DMS53 (cell line): Measurements from ENCODE around the gene KLHL13.
"Not testable (repeated sequence)": the region's sequence is repeated elsewhere in the genome, so short reads cannot be mapped to it uniquely, and the experiment has no call there.

ENCODE experiments used
- DNase-seq: peaks from one replicate; lab custom pipeline; 2025; lab: John Stamatoyannopoulos, UW

The KLHL13 gene

GRCh38 chrX:117990438-117990837 lies 126.2 kb downstream of the KLHL13 start:
- DNase-seq = peak; percentile 13

DNA sequence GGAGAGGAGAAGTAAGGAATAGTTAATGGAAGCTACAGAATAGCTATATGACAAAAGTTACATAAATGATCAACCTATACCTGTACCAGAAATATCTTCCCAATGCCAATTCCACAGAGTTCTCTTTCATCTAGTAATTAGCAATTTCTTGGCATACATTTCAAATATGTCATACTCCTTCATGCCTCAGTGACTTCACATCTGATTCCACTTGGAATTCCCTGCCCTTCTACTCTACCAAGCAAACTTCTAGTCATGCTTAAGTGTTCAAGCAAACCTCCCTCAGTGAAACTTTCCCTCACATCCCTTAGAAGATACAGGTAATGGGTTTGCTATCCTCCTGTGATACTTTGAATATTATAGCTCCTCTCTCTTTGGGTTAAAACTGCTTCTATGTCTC lies 127.1 kb downstream of the KLHL13 start:
- no peak for DNase-seq

- DNase-seq = peak; percentile 8
Observed at GRCh38 chrX:117987373-117987772, 129.2 kb downstream of the KLHL13 start.

DNA sequence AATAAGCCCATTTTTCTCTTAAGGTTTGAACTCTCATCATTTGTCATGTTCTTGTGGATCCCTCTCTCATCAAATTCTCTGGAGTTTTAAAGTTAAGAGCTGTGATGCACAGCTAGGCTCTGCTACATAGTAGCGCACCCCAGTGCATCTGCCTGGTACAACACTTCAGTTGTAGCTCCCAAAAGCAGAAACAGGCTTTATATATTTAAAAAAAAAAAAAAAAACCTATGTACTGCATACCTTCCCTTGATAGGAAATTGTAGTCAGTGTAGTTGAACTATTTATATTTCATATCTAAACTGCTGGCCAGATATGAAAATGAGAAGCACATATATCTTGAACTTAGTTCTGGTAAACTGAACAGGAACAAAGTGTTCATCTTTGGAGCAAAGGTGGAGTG lies 131.4 kb downstream of the KLHL13 start:
- DNase-seq = peak; percentile 61

DNA sequence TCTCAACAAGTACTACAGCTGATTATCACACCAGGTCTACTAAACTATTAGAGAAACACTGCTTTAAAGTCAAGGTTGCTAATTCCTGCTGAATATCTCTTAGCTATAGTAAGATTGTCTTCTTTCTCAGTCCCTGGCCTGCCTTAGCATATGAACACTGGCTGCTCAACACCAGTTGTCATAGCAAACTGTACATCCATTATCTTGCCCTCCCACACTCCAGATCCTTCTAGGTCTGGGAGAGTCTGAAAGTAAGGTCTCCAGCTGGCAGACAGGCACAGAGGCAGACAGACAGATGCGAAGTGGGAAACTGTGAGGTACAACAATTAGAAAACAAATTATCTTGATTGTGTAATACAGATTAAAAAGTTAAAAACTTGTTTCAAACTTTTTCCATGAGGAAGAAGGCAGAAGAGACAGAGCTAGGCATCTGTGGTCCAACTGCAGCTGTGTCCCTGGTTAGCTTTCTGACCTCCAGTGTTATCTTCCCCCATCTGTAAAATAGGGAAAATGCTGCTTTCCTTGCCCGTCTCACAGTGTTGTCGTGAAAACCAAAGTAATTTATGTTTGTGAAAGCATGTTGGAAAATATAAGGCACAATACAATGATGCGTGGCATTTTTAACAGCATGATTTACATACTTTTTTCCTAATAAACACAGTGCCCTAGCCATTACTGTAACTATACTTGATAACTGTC lies 133.8 kb downstream of the KLHL13 start:
- DNase-seq = no peak

- no peak for DNase-seq
Observed at GRCh38 chrX:117978402-117978801, 138.2 kb downstream of the KLHL13 start.

- no peak for DNase-seq
Observed at GRCh38 chrX:117977526-117977925, 139.1 kb downstream of the KLHL13 start.

DNA sequence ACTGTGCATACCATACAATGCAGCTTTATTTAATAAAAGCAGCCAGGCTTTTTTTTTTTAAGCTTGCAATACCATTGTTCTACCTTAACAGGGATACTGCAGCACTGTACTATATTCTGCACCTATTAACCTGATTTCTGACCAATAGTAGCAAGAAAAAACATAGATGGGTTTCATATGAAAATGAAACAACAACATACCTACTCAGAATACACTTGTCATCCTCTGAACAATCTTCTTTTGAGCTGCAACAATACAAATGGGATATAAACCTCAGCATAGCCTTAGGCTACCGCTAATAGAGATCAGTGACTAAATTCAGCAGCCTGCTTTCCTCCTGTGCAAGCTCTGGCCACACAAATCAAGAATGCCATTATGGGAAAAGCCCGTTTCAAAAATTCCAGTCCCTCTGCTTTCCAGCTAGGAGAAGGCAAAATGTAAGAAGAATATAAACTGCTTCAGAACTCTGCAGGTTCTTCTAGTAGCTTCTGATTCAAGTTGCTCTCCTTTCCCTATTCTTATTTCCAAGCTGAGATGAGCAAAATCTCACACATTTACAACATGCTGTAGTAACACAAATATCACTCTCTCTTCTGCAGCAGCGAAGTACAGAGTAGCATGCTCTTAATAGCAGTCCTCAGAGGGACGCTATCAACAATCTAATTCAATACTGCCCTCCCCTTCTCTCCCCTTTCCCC lies 143.4 kb downstream of the KLHL13 start:
- no peak for DNase-seq

- DNase-seq = peak; percentile 5
Observed at GRCh38 chrX:117972711-117973109, 143.9 kb downstream of the KLHL13 start.

DNA sequence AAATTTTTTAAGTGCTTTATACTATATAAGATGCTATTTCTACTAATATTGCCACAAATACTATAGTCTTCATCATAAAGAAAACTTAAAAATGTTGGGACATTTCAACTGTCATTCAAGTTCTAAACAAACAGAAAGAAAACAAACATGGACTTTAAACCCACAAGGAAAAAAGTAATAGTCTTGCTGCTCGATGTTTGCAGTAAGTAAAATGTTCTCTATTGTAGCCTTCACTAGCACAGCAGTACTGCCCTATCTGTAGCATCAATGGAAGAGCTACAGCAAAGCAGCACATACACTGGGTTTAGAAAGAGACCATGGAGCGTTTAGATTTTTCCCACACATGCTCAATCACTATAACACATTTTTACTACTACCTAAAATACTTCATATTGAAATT lies 146.8 kb downstream of the KLHL13 start:
- DNase-seq = peak; percentile 27

DNA sequence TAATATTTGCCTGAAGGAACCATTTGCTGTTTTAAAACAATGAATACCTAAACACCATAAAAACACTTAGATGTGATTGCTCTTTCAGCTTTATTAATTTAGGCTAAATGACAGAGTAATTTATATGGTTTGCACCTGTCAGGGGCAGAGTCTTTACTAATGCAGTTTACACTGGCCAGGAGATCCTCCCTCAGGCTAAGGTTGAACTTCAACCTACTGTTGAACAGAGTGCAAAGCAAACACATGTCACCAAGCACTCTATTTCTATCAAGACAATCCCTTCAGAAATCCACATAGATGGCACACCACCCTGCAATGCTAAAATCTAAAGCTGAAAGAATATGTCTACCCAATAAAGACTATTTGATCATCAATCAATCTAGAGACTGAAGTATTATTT lies 147.3 kb downstream of the KLHL13 start:
- DNase-seq = peak; percentile 53

- DNase-seq = no peak
Observed at GRCh38 chrX:117959045-117959444, 157.6 kb downstream of the KLHL13 start.

DNA sequence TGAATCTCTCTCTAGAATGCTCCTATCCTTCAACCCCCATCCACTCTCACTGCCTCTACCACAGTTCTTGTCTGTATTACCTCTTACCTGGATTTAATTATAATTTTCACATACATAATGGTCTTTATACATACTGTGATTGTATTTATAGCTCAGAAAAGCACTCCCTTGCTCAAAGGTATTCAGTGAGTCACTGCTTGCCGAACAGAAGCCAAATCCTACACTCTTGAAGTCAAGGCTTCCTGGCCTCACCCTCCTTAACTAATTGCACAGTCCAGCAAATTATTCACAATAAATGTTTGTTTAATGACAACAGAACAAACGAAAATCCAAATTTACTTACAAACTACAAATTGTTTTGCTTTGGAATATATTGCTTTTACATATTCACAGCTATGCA lies 159.5 kb downstream of the KLHL13 start:
- no peak for DNase-seq

DNA sequence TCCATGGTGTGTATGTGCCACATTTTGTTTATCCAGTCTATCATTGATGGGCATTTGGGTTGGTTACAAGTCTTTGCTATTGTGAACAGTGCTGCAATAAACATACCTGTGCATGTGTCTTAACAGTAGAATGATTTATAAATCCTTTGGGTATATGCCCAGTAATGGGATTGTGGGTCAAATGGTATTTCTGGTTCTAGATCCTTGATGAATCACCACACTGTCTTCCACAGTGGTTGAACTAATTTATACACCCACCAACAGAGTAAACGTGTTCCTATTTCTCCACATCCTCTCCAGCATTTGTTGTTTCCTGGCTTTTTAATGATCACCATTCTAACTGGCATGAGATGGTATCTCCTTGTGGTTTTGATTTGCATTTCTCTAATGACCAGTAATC lies 177.3 kb downstream of the KLHL13 start:
- DNase-seq = not testable (repeated sequence)

DNA sequence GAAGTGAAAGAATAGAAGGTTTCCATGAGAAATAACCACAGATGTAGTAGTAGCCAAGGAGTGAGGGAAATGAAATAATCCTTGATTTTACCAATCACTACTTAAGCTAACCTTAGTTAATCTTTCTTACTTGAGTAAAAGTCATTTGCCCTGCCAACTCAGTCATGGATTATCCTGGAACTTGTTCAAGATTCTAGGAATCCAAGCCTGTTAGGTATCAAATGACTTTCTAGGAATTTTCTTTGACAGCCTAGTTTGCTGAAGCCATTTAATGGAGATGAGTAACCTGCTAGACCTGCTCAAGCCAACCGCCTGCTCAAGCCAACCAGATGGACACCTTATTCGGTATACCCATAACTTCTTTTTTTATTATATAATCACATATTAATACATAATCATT lies 180.5 kb downstream of the KLHL13 start:
- DNase-seq = no peak

DNA sequence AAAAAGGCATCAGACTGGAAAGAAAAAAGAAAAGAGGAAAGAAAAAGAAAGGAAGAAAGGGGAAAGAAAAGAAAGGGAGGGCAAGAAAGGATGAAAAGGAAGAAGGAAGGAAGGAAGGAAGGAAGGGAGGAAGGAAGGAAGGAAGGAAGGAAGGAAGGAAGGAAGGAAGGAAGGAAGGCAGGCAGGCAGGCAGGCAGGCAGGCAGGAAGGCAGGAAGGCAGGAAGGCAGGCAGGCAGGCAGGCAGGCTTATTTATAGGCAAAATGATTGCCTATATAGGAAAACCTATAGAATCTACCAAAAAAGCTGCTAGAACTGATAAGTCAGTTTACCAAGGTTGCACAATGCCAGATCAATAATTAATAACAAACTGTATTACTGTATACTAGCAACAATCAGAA lies 186.5 kb downstream of the KLHL13 start:
- DNase-seq = not testable (repeated sequence)

DNA sequence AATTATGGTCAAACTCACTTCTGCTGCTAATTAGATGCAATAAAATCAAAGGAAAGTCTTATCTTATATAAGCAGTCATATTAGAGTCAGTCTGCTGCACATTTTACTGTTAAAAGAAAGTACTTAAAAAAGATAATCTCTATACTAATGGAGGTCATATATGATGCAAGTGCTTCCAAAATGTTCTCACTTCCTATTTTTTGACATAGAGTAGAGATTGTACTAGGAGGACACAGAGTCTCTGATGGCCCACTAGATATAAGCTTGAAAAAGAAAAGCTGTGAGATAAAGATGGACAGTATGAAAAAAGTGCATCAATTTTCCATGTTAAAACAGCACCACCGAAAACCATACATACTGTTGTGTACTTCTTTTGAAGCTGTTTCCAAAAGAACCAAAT lies 196.9 kb downstream of the KLHL13 start:
- DNase-seq = no peak

DNA sequence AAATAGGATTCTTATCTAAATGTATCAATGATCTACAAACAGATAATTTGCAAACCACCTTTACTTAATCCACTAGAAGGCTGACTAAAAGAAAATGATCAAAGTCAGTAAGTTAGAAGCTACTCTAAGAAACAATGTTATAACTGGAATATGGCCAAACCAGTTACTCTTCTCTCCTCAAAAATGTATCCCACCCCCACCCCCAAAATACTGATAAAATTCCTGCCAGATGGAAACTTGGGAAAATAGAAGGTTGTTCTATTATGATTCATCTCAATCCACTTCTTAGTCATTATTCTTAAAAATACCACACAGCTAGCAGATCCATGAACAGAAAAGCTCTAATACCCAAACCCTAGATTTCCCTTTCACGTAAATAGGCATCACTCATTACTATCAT lies 206.4 kb downstream of the KLHL13 start:
- no peak for DNase-seq

DNA sequence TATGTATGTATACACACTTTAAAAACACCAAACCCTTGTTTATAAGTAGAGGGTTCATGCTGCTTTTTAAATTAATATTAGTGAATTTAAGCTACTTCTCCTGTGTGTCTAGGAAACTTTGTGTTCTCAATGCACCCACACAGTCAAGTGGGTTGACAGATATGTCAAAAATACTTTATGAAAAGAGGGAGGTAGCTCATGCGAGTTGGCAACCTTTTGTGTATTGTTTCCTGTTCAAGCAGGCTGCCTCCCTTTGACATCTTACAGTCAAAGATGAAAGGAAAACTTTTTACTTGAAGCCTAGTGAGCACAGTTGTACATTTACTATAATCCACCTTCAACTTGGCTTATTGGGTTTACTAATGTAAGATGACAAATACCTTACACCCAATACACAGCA lies 218.4 kb downstream of the KLHL13 start:
- no peak for DNase-seq

DNA sequence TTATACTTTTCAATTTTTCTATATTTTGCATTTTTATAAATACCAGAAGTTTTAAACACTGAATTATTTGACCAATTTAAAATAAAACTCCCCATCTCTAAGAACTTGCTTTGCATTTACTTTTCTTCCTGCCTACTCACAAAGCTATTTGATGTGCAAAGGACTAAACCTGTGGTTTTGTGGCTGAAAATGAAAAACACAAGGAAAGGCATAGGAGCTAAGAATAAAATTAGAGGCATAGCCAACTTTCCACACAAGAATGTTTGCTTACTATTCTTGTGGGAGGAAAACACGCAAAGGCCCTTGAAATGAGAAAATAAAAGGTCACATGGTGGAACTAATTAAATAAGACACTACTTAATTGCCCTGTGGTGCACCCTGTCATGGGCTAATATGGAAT lies 221.2 kb downstream of the KLHL13 start:
- DNase-seq = no peak

- DNase-seq = no peak
Observed at GRCh38 chrX:117892469-117892868, 224.1 kb downstream of the KLHL13 start.

- DNase-seq = no peak
Observed at GRCh38 chrX:117871796-117872195, 244.8 kb downstream of the KLHL13 start.

DNA sequence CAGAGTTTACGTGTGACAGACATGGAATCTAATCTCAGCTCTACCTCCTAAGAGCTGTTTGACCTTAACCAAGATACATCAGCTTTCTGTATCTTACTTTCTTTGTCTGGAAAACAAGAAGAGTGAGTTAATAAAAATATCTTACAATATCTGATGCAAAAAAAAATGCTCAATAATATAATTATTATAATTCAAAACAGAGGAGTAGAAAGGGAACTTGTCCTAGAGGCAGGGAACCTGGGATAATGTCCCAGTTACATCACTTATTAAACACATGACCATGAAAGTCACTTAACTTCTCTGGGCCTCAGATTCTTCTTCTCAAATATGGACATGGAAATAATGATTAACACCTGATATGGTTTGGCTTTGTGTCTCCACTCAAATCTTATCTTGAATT lies 256.1 kb downstream of the KLHL13 start:
- no peak for DNase-seq

GRCh38 chrX:117854806-117855205 lies 261.8 kb downstream of the KLHL13 start:
- DNase-seq = no peak
